GM11168 (cell line): ENCODE data around the gene UBE3D.

ENCODE experiments used
- in situ Hi-C: fragments of 300-500 bp; cut with MboI; formaldehyde crosslinking; loops from one replicate; pipeline ENCODE4 v1.12.0; 2022; ENCODE audit warnings: low sequenced_read_pairs; ENCODE audit not compliant: unreplicated experiment

Gene UBE3D

GRCh38 chr6:83065511-83066192 is at the start of gene UBE3D:
Gene UBE3D, minus strand, starts transcription at chr6:83065841. Its CDS starts 123 bp downstream, at chr6:83065718.
- in situ Hi-C loops = loop anchor here (25.0 kb wide), 1 partner anchor 447 kb away; the partner anchor contains the start of gene PRSS35

DNA sequence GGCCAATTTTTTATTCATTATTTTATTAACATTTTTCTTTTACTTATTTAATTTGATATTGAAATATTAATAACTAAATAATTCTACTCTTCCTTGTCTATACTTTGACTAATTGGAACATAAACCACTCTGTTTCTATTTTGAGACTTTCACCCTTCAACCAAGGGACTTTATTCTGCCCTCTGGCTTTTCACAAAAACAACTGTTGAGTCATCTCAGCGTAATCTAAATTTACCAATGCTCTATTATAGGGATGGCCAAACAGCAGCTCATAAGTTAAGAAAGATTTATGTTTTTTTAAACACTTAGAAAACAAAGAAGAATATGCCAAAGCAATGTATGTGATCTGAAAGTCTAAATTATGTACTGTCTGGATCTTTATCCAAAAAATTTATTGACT is 48.5 kb upstream of the UBE3D start:
- in situ Hi-C loops = no loop called here

GRCh38 chr6:83113258-83113657 is 47.6 kb upstream of the UBE3D start:
- in situ Hi-C loops = no loop called here

DNA sequence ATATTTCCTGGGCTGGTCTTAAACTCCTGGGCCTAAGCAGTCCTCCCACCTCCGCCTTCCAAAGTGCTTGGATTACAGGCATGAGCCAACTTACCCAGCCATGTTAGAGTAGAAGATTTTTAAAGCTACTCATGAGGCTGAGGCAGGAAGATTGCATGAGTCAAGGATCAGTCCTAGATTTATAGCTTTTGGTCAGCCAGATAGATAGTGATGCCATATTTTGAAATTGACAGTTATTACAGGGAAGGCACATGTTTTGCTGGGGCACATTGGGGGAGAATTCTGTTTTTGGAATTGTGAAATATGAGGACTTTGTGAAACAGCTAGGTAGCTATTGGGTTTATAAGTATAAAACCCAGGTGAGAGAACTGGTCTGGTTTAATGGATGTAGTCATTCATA is 42.7 kb upstream of the UBE3D start:
- in situ Hi-C loops = no loop called here

DNA sequence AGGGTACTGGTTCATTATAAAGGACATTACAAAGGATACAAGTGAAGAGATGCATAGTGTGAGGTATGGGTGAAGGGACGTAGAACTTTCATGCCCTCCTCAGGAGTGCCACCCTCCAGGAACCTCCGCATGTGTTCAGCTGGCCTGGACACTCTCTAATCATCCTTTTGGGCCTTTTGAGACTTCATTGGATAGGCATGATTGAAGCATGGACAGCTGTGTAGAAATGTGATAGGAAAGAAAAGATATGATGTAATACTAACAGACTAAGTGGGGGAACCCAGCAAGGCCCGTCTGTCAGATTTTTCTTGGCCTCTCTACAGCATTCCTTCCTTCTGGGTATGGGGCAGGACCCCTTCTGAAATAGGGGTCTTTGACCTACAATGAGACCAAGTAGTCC is 32.9 kb upstream of the UBE3D start:
- in situ Hi-C loops = no loop called here

GRCh38 chr6:83097675-83098074 is 32.0 kb upstream of the UBE3D start:
- in situ Hi-C loops = no loop called here

DNA sequence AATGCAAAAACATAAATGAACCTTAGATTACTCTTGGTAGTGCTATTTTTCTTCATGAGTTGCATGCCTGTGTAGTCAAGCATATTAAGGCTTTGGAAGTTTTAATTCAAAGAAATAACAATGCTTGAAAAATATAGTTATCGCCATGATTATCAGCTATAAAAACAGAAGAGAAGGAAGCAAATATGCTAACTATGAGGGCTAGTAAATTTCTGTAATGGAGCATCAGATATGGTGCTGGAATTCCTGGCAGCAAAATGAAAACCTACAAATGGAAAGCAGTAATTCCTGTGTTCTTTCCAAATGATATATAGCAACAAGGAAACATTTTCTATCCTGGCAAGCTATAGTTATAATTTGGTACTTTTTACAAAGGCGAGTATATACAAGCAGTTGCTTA is 31.6 kb upstream of the UBE3D start:
- in situ Hi-C loops = no loop called here

- in situ Hi-C loops = no loop called here
These were observed 31.1 kb upstream of the UBE3D start for GRCh38 chr6:83096791-83097190.

GRCh38 chr6:83092756-83093399 is 27.2 kb upstream of the UBE3D start:
- in situ Hi-C loops = no loop called here

DNA sequence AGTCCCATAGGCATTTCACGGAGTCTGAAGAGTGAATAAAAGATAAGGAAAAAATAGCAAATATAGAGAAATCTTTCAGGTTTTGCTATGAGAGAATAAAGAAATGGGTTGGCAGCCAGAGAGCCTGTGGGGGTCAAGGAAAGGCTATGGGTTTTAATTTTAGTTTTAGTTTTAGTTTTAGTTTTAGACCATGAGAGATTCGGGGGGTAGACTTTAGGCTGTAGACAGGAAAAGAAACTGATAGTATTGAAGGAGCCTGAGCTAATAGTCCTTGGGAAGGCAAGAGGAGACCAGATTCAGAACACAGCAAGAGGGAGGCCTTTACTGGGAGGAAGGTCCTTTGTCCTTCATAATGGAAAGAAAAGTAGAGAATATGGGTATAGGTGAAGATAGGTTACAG is 21.1 kb upstream of the UBE3D start:
- in situ Hi-C loops = no loop called here

GRCh38 chr6:83083476-83083875 is 17.8 kb upstream of the UBE3D start:
- in situ Hi-C loops = no loop called here

DNA sequence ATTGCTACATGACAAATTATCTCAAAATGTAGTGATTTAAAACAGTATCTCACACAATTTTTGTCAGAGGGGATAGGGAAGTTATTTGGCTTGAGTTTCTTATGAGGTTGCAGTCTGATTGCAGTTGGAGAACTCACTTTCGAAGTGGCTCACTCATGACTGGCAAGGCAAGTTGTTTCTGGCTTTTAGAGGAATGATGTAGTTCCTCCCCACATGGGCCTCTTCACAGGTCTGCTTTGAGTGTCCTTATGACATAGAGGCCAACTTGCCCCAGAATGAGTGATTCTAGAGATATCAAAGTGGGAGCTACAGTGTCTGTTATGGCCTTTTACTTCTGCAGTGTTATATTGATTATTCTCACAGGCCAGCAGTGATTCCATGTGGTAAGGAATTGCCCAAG is 8.0 kb upstream of the UBE3D start:
- in situ Hi-C loops = loop anchor here (25.0 kb wide), 1 partner anchor 439 kb away; the partner anchor contains the start of gene PRSS35

GRCh38 chr6:83072726-83073125 is 7.1 kb upstream of the UBE3D start:
- in situ Hi-C loops = loop anchor here (25.0 kb wide), 1 partner anchor 440 kb away; the partner anchor contains the start of gene PRSS35

GRCh38 chr6:83071707-83072106 is 6.1 kb upstream of the UBE3D start:
- in situ Hi-C loops = loop anchor here (25.0 kb wide), 1 partner anchor 441 kb away; the partner anchor contains the start of gene PRSS35

DNA sequence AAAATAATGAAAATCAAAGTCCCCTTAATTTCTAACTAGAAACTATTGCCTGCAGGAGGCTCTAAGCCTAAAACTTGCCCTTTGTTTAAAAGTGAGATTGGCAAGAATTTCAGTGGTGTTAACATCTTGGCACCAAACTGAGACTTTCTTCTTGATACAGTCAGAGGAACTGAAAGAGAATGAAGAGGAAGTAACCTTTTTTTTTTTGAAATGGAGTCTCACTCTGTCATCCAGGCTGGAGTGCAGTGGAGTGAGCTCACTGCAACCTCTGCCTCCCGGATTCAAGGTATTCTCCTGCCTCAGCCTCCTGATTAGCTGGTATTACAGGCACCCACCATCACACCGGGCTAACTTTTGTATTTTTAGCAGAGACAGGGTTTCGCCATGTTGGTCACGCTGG is 5.4 kb upstream of the UBE3D start:
- in situ Hi-C loops = loop anchor here (25.0 kb wide), 1 partner anchor 441 kb away; the partner anchor contains the start of gene PRSS35

DNA sequence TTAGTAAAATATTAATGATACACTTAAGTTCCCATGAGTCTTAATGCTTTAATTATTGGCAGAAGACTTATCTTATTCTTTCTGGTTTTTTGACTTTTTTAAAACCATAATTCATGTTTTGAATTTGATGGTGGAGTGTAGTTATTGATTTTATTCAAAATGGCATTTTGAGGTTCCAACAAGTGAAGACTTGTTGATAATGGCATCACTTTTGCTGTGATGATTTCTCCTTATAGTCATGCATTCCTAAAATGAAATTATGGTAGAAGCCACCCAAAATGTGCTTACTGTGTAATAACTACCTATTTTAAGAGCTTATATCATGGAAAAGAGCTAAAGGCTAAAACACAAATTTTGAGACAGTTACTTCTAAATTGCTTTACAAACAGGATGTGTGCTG is 4.0 kb upstream of the UBE3D start:
- in situ Hi-C loops = loop anchor here (25.0 kb wide), 1 partner anchor 443 kb away; the partner anchor contains the start of gene PRSS35

GRCh38 chr6:83068616-83069015 is 3.0 kb upstream of the UBE3D start:
- in situ Hi-C loops = loop anchor here (25.0 kb wide), 1 partner anchor 444 kb away; the partner anchor contains the start of gene PRSS35

DNA sequence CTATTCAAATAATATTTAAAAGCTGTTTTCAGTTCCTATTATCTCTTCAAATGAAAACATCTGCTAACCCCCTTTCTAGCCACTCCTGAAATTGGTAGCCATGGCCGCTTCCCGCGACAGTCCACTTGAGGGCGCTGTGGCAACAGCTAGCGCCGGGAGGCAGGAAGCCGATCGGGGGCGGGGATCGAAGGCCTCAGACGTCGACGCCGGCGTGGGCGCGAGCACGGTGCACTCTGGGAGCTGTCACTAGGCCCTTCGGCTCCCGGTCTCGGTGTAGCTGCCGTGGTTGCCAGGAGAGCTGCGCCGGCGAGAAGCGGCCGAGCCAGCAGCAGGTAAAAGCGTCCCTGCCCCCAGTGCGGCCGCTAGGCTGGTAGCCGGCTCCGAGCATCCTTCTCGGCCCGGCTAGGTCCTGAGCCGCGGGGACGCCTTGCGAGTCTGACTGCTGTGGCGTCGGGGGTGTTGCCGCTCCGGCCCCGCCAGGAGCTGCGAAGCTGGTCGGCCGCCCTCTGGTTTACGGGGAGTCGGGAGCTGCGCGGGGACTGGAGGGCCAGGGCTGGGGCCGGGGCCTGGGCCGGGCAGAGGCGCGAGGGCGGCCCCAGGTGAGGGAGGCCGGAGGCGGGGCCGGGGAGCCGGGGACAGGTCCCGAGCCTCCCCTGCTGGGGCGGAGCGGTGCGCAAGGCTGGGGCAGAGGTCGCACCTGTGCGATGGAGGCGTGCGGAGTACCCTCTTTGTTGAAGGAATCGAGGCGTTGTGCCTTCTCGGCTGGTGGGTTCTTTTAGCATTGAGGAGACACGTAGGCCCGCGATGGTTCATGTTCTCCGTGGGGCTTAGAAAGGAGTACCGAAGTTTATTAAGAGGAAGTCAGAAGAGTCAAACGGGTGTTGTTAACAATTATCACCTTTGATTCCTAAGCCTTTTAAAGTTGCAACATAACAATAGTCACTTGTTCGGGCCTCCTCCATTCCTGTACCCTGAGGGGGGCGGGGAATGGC is 2.1 kb upstream of the UBE3D start, which contains the start of gene DOP1A:
Gene DOP1A (plus strand): TSS at position 224 of the 992 bp plus-strand sequence. CDS start 29,307 bp downstream, outside the sequence.
- in situ Hi-C loops = loop anchor here (25.0 kb wide), 1 partner anchor 445 kb away; the partner anchor contains the start of gene PRSS35

DNA sequence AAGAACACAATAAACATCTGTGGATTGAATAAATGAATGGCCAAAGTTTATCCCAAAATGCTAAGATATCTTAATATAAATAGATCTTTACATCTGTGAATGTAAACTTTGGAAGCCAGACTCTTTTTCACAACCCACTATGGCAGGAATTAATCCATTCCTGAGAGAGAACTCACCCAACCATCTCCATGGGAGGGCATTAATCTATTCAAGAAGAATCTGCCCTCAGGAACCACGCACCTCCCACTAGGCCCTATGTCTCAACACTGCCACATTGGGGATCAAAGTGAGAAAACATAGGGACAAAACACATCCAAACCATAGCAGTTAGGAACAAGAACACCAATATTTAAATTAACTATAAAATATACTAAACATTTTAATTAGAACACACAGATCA is 3.4 kb downstream of the UBE3D start:
- in situ Hi-C loops = loop anchor here (25.0 kb wide), 1 partner anchor 450 kb away; the partner anchor contains the start of gene PRSS35

GRCh38 chr6:83061190-83061589 is 4.5 kb downstream of the UBE3D start:
- in situ Hi-C loops = loop anchor here (25.0 kb wide), 1 partner anchor 451 kb away; the partner anchor contains the start of gene PRSS35
